ENCODE data around the gene PRICKLE2.

Gene PRICKLE2

DNA sequence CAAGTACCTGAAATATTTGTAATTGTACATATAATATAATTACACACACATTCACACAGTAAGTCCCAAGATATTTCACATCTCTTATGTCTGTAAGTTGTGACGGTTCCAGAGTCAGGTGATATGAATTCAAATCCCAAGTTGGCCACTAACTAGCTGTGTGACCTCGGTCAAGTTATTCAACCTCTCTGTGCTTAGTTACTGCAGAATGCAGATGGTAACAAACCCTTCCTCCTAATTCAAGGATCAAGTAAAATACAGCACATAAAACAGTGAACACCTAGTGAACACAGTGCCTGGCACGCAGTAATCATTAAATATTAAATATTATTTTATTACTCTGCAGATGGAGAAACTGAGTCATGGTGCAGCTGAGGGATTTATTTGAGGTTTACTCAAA lies 6.9 kb downstream of the PRICKLE2 start:
- DNase-seq = no peak

DNA sequence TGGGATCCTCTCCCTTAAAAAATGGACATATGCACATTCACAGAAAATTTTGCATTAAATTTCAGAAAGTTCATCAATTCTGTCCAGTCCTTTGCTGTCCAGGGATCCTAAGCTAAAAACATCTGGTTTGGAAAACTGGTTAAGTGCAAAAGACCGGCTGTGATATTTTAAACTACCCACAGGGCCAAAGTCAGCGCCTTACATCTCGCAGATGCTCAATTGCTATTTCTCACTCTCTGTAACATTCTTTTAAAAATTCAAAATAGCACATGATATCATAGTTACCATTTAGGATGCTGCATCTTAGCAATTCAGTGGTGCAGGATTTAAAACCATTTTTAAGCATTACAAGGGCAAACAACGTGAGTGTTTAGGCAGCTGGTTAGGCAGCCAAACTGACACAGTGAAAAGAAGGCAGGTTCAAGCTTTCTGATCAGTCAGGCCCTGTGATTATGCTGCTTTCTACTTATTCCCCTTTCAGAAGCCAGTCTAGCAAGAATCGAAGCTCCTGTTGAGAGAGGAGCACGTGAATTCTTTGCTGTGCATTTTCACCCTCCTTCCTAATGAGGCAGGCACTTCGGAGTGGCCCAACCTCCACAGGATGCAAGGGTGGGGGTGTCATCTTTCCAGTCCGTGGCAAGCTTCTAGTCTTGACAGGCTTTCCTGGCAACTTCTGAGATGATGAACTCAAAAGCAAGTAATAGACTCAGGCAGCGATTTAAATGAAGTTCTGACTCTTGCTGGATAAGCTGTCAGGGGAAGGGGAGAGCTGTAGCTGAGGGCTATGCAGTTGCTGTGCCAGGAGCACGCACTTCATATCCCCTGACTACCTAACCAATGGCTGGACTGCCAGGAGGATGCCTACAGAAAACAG lies 8.8 kb downstream of the PRICKLE2 start:
- no peak for DNase-seq

DNA sequence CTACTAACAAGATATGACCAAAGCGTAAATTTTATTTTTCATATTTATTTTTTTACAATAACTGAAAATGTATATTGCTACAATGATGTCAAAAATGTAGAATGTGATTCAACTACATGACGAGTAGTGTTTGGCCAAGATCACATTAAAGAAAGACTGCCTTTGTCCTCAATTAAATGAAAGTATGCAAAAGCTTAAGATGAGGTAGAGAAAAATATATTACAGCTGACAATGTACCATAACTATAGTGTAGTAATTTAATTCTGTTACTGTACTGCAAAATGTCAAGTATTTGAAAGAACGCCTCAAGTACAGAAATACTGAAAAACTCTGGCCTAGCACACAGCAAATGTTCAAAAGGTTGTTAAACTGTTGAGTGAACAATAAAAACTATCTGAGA lies 9.7 kb downstream of the PRICKLE2 start:
- DNase-seq = no peak

DNA sequence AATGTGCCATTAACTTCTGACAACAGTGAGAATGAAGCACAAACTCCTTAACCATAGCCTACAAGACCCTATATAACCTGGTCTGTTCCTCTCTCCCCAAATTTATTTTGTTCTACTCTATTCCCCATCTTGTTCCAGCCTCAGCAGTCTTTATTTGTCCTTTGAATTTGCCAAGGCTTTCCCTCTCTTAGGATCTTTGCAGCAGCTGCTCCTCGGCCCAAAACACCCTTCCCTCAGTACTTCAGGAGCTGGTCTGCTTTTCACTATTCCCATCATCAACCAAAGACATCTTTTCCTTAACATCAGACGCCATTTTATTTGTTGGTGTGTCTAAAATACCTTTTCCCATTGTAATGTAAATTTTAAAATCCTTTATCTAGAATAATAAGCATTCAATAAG lies 10.2 kb downstream of the PRICKLE2 start:
- no peak for DNase-seq

DNA sequence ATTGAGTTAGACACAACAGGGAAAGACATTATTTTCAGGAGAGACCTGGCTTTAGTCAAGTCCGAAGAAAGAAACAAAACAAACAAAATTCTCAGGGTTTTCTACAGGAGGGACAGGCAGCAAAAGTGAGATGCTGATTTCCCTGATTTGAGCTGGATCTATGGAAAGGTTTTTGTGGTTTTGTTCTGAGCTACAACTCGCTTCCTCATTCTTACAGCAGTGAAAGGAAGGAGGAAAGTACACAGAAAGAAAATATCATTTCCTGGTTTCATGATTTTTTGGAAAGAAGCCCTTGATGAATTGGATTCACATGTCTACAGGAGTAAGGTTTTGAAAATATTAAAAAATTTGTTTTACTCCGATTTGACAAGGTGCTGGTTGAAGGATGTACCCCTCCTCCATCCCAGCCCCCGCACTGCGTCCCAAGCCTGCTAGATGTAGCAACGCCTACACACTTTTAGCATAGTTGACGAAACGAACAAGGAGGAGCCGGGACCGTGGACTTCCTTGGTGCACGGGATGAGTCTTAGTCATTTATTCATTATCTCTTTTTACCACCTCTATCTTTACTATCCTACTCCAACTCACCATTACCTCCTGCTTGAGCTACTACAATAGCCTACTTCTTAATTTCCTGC lies 10.8 kb downstream of the PRICKLE2 start:
- DNase-seq = peak in 1 of 2 donors; percentile 3

DNA sequence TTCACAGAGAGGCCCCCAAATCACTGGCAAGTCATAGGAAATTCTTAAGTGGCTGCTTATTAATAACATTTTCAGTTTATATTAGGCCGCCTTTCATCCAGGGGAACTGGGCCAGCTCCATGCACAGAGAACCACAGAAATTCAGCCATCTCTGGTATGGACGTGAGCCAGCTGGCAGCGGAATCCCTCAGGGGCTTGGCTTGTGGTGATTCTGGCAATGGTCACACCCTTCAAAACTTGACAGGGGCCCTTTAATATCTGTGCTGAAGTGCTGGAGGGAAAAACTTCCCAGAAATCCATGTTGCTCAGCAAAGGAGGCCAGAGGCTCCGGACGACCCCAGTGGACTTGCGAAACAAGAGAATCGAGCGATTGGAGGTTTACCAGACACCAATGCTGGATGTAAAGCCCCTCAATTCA lies 11.3 kb downstream of the PRICKLE2 start:
- DNase-seq = no peak

DNA sequence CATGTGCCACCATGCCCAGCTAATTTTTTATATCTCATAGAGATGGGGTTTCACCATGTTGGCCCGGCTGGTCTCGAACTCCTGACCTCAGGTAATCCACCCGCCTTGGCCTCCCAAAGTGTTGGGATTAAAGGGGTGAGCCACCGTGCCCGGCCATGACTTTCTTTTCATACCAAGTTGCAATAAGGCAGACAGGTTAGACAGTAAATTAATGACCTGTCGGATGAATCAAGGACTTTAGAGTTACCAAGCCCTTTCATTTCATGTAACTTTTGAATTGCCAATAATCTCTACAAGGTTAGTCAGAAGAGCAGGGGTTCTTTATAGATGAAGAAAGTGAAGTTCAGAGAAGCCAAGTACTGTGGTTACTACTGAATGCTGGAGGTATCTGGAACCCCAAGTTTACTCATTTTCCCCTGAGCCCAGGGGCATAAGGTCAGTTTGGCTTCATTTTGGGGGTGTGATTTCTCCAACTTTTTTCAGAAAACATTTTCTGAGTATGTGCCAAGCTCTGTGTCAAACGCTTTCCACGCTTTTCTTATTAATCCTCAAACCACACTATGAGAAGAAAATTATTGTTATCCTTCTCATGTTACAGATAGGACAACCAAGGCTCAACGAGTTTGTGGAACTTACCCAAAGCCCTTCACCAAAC lies 11.9 kb downstream of the PRICKLE2 start:
- no peak for DNase-seq

DNA sequence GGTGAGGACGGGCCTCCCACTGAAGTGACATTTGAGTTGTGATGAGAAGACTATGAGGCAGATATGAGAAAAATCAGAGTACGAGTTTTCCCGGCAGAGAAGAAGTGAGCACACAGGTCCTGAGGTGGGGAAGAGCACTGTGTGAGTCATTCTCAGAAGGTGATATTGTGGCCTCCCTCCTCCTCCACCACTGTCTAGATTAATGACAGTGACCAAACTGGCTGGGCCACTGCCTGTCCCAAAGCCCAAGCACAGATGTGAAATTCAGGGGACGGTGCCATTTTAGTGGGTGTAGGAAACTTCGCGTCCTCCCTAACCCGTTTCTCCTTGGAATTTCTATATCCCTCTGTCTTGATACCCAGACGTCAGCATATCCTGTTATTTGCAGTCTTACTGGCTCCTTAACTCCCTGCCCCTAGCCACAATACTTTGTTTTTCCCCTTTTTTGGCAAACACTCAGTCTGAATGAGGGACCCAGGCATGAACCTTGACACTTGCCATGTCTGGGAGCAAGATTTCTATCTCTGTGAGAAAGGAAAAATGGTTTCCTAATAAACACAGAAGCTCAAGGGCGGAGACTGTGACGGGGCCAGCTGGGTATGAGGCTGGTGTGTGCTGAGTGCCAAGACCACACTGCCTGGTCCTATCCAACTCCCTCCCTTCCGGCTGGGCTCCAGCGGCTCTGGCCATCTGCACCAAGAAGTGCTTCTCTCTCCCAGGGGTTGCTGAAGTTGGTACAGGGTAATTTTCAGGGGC lies 15.2 kb downstream of the PRICKLE2 start:
- no peak for DNase-seq

DNA sequence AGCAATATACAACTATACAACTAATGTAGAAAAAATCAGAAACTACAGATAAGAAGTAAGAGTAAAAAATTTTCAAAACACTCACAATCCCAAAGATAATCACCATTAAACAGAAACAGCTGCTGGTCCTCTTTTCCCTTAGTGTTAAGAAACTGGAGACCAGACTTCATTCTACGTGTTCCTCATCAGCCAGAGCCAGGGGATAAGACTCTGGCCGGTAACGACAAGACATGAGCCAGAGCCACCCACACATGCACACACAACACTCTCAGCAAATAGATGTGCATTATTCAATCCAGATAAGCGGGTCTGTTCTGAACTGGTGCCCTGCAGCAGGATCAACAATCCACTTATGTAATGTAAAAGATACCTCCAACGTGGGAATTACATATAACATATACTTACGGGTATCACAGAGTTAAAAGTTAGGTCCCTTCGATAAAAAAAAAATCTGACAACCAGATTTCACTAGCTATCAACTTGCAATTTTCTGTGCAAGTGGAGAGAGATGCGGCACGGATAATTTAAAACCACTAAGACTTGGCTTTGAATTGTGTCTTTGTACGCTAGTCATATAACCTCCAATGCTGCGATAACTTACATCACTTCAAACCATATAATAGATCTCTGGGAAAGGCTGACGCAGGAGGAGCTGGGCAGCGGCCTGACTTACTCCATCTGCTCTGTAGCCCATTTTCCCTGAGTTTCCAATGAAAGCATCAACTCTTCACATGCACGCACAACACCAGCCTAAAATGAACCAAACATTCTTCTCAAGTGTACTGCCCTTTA lies 17.8 kb downstream of the PRICKLE2 start:
- DNase-seq = no peak

DNA sequence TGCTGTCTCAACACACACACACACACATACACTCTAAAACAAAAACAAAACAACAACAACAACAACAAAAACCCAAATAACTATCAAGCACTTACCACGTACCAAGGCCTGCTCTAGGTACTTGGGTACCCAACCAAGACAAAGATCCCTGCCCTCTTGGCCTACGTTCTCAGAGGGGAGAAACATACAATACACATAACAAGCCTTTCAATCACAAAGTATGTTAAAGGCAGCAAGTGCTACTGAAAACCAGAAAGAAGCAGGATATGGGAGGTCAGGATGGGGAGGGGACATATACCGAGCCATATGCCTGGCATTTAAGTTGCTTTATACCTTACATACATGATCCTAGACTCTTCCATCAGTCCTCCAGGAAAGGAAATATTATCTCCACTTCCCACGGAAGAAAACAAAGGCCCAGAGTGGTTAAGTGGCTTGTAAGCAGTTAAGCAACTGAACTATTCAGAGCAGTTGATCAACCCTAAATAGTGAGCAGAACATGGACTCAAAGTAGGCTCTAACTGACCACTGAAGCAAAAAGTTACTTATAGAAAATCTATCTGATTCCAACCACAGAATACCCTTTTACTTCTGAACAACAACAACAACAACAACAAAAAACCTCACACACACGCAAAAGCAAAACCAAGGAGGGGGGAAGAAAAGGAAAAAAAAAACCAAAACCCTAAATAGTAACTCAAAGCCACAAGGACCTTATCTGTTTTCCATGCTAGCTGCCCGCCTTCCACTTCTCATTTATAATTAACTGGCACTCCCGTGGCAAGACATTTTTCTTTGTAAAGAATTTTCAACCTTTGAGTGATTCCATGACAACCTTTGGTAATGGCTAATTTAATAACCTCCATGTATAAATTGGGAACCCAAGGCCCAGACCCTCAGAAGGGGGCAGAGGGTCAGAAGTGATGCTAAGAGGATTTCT lies 21.0 kb downstream of the PRICKLE2 start:
- no peak for DNase-seq

DNA sequence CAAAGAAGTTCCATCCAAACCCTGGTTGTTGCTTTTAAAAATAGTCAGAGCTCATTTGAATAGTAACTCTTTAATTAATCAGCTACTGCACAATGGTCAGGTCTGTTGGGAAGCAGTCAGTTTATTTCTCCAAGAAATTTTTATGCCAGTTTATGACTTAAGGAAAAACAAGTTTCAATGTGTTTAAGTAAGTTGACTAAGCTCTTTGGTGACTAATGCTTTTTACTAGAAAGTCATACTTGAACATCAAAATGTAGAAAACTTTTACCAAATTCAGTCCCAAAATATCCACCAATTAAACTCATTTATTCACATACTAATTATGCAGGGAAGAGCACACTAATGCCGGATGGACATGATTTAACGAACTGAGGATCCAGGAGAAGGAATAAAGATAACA lies 22.1 kb downstream of the PRICKLE2 start:
- DNase-seq = no peak

DNA sequence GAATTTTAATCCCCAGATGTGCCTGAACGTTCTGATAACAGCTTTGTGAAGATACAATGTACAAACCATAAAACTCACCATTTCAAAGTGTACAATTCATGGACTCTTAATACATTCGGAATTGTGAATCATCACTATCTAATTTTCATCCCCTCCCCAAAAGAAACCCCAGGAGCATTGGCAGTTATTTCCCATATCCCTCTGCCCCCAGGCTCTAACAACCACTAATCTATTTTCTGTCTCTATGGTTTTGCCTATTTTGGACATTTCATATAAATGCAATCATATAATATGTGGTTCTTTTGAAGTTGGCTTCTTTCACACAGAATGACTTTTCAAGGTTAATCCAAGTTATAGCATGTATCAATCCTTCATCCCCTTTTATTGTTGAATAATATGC lies 25.3 kb downstream of the PRICKLE2 start:
- no peak for DNase-seq

DNA sequence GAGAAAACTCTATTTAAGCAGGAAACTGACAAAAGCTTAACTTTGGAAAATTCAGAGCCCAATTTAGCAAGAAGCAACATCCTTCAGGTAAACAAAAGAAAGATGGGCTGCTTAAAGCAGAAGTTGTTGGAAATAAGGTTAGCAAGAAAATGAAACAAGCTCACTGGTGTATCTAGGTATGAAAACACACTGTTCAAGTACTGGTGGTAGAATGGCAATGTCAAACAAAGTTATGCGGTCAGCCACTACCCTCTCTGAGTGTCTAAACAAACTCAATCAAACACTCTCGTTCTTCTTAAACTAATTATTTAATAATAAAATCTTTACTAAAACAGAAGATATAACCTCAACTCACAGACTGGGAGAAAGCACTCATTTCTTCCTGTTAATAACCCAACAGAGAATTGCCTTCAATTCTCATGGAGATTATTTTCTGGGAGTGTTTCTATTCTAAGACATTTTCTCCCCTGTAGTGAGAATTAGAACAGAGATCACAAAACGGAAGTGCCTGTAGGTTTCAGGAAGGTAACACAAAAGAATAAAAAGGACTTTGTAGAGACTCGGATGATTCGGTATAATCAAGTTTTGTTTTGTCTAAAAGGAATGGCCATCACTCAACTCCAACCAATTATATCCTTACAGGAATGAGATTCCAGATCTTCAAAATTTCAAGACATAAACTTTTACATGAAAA lies 28.9 kb downstream of the PRICKLE2 start:
- DNase-seq = no peak

DNA sequence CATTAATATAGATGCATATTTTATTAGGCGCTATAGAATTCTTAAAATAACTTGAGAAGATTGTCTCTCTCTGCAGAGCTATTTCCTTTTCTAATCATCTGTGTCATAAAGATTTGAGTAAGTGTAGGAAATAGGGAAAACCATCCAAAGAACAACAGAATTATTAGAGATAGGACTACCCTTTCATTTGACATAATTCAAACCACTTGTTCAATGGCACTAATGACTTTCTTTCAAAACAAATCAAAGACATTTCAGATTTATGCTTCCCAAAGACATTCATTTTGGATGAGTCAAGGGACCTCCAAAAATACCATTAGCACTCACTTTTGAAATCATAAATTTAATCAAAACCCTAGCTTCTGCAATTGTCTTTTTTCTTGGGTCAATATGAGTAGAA lies 29.5 kb downstream of the PRICKLE2 start:
- DNase-seq = no peak

DNA sequence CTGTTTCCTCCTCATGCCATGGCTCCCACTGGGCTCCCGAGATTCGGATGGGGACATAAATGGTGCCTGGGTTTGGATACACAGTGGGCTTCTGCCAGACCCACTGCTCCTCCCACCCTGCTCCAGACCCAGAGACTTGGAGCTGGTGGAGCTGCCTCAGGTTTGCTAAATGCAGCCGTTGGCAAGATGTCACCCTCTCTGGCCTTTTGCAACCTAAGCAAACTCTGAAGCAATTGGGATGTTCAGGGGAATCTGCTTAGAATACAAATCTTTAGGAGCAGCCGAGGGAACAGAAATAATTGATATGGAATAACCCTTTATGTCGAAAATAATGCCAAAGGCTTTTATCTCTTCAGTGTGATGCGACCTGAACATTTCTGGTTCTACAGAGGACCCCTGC lies 33.4 kb downstream of the PRICKLE2 start:
- DNase-seq = no peak

DNA sequence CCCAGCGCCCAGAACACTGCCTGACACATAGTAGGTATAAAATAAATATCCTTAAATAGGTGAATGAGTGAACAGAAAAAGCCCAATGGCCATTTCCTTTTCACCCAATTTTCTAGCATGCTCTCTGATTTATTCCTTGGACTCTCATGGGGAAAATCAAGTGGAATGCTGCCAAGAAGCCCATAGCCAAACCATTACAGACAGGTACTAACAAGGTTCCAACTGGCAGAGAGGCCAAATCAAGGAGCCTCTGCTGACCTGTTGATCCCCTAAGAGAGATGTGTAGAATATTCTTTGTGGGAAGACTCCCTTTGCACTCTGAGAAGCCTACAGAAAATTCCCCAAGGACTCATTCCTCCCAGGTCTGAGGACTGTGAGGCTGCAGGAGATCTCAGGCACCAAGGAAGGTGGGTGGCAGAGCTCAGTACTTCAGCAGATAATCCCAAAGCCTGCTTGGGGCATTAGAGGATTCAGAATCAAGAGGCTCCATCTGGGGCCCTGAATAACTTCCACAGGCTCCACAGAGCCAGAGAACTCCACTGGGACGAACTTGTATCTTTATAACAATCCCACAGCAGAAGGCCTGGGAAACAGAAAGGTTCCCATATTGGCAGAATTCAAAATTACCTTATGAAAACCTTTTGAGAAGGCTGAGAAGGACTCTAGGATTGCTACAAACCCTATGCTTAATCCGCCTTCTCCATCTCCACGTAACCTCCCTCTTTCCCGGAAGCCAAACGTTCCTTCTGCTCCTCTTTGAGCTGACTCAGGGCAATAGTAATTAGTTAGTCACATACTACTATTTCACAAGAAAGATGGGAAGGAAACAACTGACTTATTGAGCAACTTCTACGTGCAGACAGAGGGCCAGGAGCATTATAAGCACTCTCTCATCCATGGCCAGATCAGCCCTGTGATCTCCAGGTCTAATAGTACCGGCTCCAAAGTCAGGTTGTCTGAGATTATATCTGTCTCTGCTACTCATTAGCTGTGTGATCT lies 34.5 kb downstream of the PRICKLE2 start:
- no peak for DNase-seq

DNA sequence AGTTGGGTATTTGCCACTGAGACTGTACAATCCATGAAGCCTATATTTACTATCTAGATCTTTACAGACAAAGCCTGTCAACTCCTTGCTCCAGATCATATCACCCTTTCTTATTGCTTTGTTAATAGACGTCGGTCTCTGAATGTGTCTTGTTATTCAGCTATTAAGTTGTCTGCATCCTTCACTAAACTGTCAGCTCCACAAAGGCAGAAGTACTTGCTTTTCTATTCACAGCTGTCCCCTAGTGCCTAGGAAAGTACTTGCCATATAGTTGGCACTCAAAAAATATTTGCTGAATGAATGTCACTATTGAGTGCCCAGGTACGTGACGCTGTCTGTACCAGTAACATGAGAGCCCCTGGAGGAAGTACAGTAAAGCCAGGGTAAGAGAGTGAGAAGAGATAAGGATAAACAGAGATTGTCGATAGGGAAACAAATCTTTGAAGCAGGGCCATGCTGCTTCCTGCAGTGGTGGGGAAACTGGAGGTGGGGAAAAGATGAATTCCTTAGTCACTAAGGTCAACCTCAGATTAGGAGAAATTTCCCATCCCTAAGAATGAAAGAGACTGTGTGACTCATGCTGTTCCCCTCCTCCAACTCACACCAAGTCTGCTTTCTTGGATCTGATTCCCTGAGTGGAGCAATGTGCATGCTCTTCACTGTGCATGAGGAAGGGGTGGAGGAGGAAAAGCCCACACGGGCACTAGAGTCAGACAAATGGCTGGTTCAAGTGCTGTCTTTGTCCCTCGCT lies 36.3 kb downstream of the PRICKLE2 start:
- peak in 1 of 2 donors; percentile 1 for DNase-seq
